ENCODE measurements around the gene LSM7.

The LSM7 gene

DNA sequence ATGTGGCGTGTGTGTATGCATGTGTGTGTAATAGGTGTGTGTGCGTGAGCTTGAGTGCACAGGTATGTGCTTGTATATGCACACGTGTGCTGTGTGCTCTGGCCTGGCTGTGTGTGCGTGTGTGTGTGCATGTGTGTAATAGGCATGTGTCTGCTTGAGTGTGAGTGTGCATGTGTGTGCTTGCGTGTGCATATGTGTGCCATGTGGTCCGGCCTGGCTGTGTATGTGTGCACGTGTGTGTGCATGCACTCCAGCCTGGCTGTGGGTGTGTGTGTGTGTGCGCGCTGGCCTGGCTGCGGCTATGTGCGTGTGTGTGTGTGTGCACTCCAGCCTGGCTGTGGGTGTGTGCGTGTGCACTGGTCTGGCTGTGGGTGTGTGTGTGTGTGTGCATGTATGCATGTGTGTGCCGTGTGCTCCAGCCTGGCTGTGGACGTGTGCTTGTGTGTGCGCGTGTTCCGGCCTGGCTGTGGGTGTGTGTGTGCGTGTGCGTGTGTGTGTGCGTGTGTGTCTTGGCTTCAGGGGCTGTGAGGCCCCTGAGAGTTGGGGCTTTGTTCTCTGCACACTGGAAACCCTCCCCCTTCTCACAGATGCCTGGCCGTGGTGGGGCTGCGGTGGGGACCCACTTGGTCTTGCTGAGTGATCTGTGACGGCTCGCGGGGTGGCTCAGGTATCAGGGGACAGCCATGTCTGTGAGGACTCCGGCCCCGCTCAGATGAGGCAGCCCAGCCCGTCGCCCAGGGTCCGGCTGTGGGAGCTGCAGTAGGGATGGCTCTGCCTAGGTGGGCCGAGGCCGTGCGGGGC lies 8.3 kb upstream of the LSM7 start:
- DNase-seq: no peak

DNA sequence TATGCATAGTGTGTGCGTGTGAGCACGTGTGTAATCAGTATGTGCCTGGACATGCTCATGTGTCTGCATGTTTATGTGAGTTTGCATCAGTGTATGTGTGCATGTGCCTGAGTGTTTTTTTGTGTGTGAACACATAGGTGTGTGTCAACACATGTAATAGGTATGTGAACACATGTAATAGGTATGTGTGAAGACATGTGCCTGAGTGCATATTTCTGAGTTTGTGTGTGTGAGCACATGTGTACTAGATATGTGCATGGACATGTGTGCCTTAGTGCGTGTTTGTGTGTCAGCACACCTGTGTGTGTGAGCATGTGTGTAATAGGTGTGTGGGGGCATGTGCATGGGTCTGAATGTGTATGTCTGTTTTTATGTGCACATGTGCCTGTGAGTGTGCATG lies 7.5 kb upstream of the LSM7 start:
- DNase-seq: no peak

DNA sequence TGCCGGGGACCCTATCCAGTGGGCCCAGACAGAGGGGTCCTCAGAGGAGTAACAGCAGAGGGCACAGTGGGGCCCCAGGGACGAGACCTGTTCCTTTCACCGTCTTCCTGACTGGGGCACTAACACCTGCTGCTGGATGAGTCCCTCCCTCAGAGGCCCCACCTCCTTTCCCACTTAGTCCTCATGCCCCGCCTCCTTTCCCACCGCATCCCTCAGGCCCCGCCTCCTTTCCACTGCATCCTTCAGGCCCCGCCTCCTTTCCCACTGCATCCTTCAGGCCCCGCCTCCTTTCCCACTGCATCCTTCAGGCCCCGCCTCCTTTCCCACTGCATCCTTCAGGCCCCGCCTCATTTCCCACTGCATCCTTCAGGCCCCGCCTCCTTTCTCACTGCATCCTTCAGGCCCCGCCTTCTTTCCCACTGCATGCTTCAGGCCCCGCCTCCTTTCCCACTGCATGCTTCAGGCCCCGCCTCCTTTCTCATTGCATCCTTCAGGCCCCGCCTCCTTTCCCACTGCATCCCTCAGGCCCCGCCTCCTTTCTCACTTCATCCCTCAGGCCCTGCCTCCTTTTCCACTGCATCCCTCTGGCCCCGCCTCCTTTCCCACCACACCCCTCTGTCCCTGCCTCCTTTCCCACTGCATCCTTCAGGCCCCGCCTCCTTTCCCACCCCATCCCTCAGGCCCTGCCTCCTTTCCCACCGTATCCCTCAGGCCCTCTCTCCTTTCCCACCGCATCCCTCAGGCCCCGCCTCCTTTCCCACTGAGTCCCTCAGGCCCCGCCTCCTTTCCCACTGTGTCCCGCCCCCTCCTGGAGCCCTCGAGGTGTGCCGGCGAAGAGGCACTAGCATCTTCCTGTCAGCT lies 6.8 kb upstream of the LSM7 start:
- DNase-seq: no peak

DNA sequence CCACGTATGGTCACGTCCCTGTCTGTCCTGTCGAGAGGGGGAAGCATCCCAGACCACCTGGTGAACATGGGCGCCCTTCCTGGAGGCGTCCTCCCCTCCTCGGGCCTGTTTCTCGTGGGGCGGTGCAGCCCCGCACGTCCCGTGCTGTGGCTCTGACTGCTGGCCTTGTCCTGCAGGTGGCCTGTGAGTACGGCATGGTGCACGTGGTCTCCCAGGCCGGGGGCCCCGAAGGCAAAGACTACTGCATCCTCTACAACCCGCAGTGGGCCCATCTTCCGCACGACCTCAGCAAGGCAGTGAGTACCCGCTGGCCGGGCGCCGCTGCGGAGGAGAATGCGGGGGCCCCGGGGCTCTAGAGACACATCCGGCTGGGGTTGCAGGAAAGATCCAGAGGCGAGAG lies 6.0 kb upstream of the LSM7 start:
- no peak for DNase-seq

DNA sequence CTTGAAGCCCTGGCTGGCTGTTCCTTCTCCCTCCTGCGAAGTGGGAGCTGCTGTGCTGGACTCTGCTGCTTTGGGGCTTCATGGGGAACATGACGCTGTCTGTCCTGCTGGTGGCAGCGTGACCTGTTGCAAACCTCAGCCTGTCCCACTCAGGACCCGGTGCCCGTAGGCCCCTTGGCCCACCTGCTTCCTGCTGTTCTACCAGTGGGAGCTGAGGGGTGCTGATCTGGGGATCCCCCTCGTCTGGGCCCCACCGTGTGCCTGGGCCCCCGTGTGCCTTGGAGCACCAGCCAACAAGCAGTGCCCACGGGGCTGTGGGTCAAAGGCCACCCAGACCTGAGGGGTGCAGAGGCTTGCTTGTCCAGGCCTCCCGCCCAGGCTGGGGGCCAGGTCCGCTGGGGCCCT lies 5.4 kb upstream of the LSM7 start:
- DNase-seq: no peak

DNA sequence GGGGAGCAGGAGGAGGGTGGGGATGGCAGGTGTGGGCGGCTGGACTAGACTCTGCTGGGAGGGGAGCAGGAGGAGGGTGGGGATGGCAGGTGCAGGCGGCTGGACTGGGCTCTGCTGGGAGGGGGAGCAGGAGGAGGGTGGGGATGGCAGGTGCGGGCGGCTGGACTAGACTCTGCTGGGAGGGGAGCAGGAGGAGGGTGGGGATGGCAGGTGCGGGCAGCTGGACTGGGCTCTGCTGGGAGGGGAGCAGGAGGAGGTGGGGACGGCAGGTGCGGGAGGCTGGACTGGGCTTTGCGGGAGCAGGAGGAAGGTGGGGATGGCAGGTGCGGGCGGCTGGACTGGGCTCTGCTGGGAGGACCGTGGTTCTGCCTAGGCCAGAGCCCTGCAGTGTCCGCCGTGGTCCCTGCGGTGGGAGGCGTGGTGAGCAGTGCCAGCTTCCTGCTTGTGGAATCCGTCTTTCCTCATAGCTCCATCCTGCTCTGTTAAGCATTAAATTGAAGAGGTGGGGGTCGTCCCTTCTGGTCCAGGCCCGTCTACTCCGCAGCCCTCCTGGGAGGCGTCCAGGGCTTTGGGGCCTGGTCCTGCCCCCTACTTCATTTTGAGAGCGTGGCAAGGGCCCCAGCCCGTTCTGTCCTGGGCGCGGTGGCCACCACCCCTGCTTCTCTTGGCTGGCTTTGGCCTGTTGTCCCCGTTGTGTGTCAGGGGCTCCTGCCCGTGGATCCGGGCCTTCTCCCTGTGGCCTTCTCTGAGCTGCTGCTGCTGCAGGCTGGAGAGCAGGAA lies 4.8 kb upstream of the LSM7 start:
- peak; percentile 60 for DNase-seq

DNA sequence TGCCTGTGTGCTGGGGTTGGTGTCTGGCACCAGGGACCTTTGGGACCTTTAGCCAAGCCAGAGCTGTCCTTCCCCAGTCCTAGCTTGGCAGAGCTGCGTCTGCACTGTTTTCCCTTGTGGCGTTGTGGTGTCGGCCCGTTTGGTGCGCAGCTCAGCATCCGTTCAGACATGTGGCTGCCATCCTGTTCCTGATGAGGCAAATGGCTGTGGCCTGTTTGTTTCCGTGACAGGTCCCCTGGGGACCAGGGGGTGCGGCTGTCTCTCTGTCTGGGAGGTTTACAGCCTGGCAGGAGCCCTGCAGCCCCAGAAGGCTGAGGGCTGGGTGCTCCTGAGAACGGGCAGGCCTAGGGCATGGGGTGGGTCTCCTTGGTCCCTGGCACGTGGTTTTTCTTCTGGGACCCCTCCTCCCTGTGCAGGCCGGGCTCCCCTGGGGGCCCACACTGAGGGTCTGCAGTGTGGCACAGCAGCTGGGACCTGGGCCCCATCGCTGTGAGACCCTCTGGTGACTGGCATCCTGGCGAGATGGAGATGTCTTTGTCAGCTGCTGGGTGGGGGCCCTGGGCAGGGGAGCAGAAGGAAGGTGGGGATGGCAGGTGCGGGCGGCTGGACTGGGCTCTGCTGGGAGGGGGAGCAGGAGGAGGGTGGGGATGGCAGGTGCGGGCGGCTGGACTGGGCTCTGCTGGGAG lies 4.1 kb upstream of the LSM7 start:
- DNase-seq: peak; percentile 25

DNA sequence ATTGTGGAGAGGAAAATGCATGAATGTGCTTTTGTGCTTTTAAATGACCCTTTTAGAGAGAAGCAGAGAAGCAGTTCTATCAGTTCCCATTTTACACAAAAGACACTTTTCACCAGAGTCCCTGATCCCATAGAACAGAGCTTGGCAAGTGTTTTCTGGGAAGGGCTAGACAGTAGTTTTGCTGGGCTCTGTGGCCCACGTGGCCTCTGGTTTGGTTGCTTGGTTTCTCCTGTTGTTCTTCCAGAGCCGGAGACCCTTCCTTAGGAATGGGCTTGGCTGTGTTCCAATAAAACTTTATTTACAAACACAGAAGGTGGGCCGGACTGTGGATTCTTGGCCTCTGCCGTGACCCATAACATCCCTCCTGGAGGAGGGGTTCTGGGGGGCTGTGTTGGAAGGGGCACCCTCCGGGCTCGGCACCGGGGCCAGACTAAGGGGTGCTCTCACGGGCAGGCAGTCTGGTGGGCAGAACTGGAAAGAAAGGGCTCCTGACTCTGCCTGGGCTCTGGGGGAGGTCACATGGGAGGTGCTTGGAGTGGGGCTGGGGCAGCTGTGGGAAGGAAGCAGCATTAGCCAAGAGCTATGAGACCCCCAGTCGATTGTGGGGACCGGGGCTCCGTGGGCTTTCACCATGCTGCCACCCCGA lies 3.3 kb upstream of the LSM7 start:
- no peak for DNase-seq

DNA sequence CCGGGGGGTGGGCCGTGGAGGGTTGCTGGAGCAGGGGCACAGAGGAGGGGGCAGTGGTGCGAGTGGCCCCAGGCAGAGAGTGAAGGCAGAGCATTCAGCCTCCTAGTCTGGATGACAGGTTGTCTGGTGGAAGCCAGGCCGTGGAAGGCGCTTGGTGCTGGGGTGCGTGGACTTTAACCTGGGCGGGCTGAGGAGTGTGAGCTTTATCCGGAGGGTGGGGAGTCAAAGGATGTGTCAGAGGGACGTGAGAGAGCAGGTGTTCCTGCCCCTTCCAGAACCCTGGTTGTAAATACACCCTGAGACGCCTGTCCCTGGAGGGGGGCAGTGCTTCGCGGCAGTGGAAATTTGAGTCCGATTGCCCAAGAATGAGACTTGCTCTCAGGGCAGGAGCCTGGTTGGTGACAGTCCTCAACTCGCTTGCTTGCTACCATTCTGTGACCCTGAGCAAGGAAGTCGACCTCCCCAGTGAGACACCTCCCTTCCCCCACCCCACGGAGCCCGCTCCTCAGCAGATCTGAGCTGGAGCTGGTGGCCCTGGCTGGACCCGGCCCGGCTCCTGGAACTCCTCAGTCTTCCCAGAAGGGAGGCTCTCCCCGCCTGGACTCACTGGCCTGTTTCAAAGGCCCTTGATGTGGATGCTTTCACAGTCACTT lies 2.4 kb upstream of the LSM7 start:
- no peak for DNase-seq

DNA sequence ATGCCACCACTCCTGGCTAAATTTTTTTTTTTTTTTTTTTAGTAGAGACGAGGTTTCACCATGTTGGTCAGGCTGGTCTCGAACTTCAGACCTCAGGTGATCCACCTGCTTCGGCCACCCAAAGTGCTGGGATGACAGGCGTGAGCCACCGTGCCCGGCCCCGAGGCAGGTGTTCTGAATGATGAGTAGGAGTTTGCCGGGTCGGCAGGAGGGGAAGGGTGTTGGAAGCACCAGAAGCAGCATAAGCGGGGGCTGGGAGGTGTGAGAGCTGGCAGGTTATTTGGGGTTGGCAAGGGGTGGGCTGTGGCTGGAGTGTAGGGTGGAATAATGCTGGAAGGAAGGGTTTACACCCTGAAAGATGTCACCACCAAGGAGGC lies 1.9 kb upstream of the LSM7 start:
- DNase-seq: no peak

DNA sequence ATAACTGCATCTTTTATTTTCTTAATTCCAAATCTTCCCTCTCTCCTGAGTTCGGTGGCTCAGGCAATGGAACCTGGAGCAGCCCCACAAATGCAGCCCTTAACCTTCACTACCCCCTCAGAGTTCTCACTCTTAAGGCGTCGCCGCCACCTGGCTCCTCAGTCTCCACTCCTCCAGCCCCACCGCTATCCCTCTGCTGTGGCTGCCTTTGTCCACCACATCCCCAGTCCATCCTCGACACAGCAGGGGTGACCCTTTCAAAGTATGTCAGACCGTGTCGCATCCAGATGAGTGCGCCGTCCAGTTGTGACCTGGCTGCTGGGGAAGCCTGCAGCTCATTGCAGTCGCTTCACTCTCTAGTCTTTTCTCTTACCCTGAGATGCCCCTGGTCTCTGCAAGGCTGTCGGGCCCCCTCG lies 1.1 kb upstream of the LSM7 start:
- no peak for DNase-seq

DNA sequence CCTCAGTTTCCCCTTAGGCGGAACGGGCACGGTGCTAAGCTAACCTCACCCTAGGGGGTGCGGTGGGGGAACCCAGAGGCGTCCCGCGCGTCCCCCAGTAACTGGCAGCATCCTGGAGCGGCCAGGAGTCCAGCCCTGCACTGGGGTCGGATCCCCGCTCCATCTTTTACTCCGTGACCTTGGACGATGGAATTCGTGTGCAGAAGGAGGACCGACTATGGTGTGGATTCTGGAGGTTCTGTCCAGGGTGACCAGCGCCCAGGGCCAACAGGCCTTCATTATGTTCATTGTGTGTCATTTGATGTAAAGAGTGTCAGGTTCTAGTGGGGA lies 728 bp upstream of the LSM7 start:
- no peak for DNase-seq

DNA sequence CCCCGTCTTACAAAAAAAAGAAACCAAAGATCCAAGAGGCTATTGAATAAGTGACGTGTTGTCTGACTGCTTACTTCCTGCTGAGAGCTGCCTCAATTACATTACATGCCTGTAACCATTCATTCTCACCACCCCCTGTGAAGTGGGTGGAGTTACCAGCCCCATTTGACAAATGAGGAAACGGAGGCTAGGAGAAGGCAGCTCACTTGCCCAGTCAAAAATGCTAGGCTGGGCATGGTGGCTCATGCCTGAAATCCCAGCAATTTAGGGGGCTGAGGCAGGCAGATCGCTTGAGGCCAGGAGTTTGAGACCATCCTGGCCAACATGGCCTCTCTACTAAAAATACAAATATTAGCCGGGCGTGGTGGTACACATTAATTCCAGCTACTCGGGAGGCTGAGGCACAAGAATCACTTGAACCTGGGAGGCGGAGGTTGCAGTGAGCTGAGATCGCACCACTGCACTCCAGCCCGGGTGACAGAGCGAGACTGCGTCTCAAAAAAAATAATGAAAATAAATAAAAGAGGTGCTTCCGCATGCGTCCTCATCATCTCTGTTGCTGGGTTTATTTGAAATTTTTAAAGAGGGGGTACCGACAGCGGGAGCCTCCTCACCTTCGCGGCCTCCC lies 499 bp downstream of the LSM7 start:
- DNase-seq: peak; percentile 14

DNA sequence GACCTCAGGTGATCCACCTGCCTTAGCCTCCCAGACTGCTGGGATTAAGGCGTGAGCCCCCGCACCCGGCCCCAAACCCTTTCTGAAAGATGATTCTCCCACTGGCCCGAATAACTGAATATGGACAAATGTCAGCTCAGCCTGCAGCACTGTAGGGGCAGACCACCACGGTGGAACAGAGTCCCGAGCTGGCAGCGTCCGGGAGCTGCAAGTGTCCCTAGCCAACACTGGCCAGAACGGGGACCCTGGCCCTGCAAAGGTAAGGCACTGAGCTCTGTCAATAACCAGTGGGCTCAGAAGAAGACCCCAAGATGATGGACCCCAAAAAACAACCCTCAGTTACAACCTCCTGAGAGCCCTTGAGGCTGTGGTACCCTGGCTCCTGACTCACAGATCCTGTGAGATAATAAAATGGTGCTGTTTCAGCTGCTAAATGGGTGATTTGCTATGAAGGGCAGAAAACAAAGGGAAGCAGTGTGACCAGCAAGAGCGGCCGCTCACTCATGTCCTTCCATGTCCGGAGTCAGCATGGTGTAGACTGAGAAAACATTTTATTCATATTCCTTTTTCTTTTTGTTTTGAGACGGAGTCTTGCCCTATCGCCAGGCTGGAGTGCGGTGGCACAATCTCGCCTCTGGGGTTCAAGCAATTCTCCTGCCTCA lies 1.6 kb downstream of the LSM7 start:
- DNase-seq: no peak

DNA sequence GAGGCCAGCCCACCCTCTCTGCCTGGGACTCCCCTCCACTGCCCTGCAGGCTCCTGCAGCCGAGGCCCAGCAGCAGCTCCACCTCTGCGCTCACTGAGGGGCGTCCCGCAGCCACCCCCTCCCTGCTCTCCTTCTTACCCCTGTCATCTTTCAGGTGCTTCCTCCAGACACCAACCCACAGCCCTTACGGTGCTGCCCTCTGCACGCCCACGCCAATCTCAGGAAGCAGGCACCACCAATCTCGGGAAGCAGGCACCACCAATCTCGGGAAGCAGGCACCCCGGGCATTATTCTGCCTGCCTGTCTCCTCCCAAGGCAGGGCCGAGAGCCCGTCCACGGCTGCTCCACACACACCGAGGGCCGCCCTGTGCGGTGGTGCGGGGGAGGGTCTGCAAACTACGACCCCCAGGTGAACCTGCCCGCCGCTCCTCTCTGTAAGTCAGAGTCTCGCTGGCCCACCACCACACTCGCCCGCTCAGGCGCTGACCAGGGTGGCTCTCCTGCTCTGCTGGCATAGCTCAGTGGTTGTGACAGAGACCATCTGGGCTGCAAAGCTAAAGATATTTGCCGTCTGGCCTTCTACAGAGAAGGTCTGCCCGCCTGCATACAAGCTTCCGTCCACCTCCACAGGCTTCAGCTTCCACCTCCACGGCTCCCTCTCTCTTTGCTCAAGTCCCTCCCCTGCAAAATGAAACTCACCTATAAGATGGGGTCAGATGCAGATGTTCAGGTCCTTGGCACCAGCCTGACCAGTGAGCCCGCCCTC lies 2.9 kb downstream of the LSM7 start:
- DNase-seq: no peak

DNA sequence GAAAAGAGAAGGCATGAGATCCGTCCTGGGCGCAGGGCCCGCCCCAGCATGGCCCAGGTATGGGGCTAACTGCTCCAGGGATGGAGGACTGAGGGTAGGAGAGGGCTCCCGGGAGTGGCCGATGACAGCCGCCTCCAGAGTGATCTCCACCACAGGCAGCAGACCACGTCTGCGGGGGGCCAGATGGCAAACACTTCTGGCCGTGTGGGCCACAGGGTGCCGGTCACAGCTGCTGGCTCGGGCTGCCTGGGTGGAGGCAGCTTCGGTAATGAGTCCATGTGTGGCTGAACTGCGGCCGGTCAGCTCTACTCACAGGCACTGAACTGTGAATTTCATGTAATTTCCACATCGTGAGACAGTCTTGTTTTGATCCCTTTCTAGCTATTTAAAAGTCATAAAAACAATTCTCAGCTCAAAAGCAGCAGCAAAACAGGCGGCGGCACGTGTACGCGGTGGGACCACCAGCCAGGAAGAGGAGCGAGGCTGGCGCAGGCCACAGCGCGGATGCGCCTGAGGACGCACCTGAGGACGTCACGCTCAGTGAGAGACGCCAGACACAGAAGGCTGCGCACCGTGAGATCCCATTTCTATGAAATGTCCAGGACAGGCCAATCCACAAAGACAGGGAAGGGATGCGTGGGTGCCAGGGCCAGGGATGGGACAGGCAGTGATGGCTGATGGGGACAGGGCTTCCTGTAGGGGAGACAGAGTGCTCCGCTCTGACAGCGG lies 4.0 kb downstream of the LSM7 start:
- DNase-seq: no peak

DNA sequence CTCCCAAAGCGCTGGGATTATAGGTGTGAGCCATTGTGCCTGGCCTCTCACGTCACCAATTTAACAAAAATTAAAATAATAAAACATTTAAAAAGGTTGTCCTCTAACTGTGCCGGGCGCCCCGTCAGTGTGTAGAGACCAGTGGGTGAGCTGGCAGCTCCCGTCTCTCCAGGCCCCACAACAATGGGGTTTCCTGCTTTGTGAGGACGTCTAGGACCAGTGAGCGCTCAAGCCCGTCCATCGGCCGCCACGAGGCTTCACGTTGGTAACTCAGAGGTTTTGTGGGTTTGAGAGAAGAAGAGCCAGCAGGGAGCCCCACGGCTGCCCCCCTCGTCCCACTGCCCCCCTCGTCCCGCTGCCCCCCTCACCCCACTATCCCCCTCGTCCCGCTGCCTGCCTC lies 4.7 kb downstream of the LSM7 start:
- no peak for DNase-seq

DNA sequence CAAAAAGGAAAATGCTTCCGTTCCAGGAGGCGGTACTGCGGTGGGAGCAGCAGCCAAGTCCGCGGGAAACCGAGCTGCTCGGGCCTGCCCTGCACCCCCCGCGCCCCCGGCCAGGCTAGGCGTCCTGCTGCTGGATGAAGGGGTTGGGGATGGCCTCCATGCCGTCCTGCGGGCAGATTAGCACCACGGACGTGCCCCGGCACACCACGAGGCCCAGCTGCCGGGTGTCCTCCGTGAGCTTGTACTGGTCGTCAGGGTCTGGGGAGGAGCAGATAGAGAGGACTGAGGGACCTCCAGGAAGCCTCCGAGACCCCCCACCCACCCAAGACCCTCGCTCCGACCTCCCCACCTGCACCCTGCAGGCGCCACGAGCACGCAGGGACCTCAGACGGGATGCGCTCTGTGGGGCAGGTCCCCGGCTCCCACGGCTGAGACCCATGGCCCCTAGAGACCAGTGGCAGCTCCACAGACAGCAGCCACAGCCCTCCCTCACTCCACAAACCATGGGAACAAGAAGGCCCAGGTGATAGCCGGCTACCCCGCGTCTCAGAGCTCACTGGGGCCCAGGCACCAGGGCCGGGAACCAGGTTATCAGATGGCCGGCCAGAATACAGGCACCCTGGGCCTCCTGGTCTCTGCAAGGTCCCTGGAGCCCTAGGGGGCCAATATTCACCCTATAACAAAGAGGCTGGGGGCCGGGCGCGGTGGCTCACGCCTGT lies 6.7 kb downstream of the LSM7 start:
- no peak for DNase-seq

DNA sequence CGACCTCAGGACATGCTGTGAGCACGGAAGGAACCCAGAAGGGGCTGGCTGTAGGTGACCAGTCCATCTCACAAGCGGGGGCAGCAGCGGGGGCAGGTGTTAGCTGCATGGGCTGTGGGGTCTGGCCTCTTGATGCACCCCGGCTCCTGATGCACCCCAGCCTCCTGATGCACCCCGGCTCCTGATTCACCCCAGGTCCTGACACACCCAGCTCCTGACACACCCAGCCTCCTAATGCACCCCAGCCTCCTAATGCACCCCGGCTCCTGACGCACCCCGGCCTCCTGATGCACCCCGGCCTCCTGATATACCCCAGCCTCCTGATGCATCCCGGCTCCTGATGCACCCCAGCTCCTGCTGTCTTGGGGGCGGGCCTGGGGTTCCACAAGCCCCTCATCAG lies 7.4 kb downstream of the LSM7 start:
- no peak for DNase-seq
